PFSK-1 (cell line): ENCODE data around the gene XAB2.

Experiments
- FOXP2 ChIP-seq: optimal IDR thresholded peaks from 2 replicates; pipeline ENCODE3; 2011; ENCODE audit warnings: borderline replicate concordance, control low read depth, inconsistent platforms; ENCODE audit not compliant: insufficient read depth; ENCODE audit errors: extremely low read length, extremely low read depth
- POLR2AphosphoS5 ChIP-seq: IDR thresholded peaks from 2 replicates; pipeline ENCODE4 v1.6.1; 2012; ENCODE audit warnings: low read depth, mild to moderate bottlenecking, control low read depth, low read length, moderate library complexity
- SIN3A ChIP-seq: IDR thresholded peaks from 2 replicates; pipeline ENCODE4 v1.6.1; 2012; ENCODE audit warnings: mild to moderate bottlenecking, low read length, moderate library complexity, borderline replicate concordance; ENCODE audit not compliant: insufficient read depth
- TAF1 ChIP-seq: IDR thresholded peaks from 2 replicates; pipeline ENCODE4 v1.6.1; 2012; ENCODE audit warnings: low read length, control low read depth, borderline replicate concordance; ENCODE audit not compliant: insufficient read depth
- TF ChIP-seq, protein P1 (sequence below), 2 experiments: IDR thresholded peaks; 2 replicates each; pipeline versions ENCODE4 v1.6.1 to v1.8.0; 2011 to 2012; ENCODE audit warnings: low read depth in 2 of 2, low read length in 2 of 2, control low read depth in 1 of 2, inconsistent platforms in 1 of 2, mild to moderate bottlenecking in 1 of 2, moderate library complexity in 1 of 2; ENCODE audit not compliant: insufficient read depth in 1 of 2

The XAB2 gene

DNA sequence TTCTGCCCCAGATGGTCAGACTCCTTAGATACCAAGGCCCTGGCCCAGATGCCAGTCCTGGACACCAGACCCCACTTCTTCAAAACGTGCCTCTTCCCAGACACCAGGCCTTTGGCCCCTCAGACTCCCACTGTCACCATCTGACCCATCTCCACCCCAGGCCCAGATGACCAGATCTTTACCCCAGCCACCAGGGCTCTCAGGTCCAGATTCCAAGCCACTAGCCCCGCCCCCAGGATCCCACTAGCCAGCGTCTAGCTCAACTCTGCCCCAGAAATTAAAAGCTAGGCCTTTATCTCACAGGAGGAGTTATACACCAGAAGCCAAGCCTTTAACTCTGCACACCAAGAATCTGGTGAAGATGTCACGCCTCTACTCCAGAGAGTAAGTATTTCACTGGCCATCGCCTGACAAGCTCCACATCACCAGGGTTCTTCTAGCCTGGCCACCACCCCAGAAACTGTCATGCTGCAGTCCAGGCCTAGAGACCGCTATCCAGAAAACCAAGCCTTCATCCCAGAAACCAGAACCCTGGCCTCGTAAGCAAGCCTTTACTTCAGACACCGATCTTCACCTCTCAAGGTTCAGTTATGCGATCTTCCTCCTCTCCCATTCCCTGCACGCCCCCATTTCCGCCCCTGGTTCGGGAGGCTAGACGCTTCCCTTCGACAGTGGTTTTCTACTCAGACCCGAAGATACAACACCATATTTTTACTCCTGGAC, 595 bp downstream of the XAB2 start:
- no peak for TF ChIP-seq FOXP2

DNA sequence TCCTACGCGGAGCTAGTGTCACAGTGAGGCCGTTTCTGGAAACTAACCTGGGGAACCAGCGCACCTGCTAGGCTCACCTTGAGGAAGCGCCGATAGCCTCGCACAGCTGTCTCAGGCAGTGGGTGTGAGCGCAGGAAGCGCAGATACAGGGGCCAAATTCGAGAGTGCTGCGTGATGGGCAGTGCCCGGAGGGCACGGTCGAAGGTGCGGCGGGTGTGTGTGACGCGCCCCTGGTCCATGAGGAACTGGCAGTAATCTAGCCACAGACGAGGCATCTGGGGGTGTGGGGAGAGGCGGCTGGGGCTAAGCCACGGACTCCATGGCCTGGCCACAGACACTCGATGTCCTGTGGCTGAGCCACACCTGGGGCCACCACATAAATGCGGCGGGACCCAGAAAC, 2.2 kb downstream of the XAB2 start:
- TF ChIP-seq TAF1 (no peak), POLR2AphosphoS5 (no peak), SIN3A (no peak), FOXP2 (no peak)
- TF ChIP-seq, protein P1, sequence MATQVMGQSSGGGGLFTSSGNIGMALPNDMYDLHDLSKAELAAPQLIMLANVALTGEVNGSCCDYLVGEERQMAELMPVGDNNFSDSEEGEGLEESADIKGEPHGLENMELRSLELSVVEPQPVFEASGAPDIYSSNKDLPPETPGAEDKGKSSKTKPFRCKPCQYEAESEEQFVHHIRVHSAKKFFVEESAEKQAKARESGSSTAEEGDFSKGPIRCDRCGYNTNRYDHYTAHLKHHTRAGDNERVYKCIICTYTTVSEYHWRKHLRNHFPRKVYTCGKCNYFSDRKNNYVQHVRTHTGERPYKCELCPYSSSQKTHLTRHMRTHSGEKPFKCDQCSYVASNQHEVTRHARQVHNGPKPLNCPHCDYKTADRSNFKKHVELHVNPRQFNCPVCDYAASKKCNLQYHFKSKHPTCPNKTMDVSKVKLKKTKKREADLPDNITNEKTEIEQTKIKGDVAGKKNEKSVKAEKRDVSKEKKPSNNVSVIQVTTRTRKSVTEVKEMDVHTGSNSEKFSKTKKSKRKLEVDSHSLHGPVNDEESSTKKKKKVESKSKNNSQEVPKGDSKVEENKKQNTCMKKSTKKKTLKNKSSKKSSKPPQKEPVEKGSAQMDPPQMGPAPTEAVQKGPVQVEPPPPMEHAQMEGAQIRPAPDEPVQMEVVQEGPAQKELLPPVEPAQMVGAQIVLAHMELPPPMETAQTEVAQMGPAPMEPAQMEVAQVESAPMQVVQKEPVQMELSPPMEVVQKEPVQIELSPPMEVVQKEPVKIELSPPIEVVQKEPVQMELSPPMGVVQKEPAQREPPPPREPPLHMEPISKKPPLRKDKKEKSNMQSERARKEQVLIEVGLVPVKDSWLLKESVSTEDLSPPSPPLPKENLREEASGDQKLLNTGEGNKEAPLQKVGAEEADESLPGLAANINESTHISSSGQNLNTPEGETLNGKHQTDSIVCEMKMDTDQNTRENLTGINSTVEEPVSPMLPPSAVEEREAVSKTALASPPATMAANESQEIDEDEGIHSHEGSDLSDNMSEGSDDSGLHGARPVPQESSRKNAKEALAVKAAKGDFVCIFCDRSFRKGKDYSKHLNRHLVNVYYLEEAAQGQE (IDR thresholded peaks at IDR 0.05; ENCODE audit: insufficient read depth in 1 of 2, low read depth in 2 of 2, low read length in 2 of 2) = no peak

DNA sequence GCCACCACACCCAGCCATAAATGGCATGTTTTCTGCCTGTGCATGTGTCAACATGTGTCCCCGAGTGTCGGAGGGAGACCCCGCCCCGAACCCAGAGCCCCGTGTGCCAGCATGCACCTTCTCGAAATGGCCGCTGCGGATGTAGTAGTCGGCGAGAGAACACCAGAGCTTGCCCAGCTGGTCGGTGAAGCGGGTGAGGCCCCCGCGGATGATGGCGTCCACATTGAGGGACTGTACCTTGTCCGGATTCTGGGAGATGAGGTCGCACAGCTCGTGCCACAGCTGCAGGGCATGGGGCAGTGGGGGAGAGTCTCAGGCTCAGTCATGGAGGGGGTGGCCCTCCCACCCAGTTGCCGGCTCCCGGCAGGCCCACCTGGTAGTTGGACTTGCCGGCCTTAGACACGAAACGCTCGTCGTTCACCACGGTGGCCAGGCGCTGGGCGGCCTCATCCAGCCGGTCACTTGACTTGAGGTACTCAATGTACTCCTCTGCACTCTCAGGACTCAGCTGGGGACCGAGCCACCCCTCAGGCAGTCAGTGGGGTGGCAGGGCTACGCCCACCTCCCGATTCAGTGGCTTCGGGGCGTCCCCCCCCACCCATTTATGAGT, 3.5 kb downstream of the XAB2 start:
- TF ChIP-seq FOXP2 (no peak), SIN3A (no peak), POLR2AphosphoS5 (no peak), TAF1 (no peak)
- TF ChIP-seq, protein P1 (IDR thresholded peaks at IDR 0.05; ENCODE audit: insufficient read depth in 1 of 2, low read depth in 2 of 2, low read length in 2 of 2) = no peak

DNA sequence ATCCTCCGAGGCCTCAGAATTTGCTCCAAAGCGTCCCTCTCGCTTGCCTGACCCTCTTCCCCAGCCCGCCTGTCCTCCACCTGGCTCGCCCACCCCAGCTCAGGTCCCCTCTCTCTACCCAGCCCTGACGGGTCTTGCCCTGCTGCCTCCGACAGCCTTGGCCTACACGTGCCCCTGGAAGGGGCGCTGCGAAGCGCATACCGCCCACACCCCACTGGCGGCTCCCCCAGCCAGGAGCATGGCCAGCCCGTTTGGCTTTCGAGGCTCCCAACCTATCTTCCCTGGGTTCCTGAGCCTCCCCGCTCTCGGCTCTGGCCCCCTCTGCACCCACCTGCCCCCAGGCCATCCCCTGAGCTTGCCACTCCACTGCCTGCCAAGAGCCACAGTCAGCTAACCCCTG, 4.5 kb downstream of the XAB2 start:
- TF ChIP-seq POLR2AphosphoS5 (no peak), TAF1 (no peak), SIN3A (no peak), FOXP2 (no peak)
- TF ChIP-seq, protein P1 (IDR thresholded peaks at IDR 0.05; ENCODE audit: insufficient read depth in 1 of 2, low read depth in 2 of 2, low read length in 2 of 2) = no peak

DNA sequence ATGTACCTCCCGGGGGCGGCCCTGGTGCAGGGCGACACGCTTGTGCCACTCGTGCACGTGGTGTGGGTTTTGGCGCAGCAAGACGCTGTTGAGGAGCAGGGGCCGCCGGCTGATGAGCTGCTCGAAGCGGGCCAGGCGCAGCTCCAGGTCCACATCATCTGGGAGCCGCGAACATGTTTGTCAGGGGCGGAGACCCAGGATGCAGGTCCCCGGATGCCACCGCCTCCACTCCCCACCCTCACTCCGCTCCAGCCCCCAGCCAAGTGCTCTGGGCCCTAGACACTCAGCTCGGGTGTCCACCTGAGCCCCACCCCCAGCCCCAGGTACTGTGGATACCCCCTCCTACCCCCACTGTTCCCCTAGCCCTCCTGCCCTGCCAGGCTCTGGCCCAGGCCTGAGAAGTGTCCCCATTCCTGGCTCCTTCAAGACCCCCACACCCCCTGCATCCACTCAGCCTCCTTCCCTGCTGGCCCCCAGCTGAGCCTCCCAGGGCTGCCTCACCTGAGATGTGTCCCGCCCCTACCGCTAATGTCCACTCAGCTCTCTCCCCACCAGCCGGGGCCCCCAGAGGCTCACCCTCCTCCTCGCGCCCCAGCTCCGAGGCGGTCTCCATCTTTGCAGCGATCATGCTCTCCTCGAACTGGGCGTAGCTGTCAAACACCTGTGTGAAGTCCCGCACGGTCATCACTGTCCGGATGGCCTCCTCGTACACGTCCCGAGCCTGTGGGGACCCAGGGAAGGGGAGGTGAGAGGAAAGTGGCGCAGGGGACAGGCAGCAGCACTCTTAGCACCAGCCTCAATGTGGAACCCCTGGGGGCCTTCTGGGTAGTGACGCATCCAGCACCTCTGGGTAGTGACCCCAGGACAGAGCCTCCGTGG, 5.4 kb downstream of the XAB2 start:
- TF ChIP-seq SIN3A = no peak
- no peak for TF ChIP-seq POLR2AphosphoS5
- TF ChIP-seq FOXP2 = no peak
- TF ChIP-seq TAF1 = no peak
- TF ChIP-seq, protein P1 (IDR thresholded peaks at IDR 0.05; ENCODE audit: insufficient read depth in 1 of 2, low read depth in 2 of 2, low read length in 2 of 2) = no peak
